HG03460 (cell line): ENCODE data around the gene RHOF.

Source experiments
- ATAC-seq: cut with Tn5 transposase; IDR thresholded peaks from one replicate; pipeline ENCODE4 v1.9.1; 2021; ENCODE audit not compliant: unreplicated experiment

Gene RHOF

GRCh38 chr12:121820056-121820455 lies 26.6 kb upstream of the RHOF start:
- no peak for ATAC-seq

- no peak for ATAC-seq
Observed at GRCh38 chr12:121819212-121819949, 25.9 kb upstream of the RHOF start.

GRCh38 chr12:121817648-121818043 lies 24.2 kb upstream of the RHOF start:
- ATAC-seq, result no peak

- ATAC-seq, result no peak
Observed at GRCh38 chr12:121816925-121817647, 23.6 kb upstream of the RHOF start.

DNA sequence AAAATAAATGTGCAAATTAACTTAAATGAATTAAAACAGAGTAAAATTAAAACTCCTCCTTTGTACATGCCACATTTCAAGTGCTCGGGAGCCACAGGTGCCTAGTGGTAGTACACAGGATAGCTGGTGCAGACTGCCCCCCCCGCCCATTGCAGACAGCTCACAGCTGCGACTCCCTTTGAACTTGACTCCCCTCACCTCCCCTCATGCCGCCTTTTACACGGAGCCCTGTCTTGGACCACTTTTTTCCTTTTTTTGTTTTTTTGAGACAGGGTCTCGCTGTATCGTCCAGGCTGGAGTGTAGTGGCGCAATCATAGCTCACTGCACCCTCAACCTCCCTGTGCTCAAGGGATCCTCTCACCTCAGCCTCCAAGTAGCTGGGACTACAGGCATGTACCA lies 21.8 kb upstream of the RHOF start:
- ATAC-seq, result no peak

DNA sequence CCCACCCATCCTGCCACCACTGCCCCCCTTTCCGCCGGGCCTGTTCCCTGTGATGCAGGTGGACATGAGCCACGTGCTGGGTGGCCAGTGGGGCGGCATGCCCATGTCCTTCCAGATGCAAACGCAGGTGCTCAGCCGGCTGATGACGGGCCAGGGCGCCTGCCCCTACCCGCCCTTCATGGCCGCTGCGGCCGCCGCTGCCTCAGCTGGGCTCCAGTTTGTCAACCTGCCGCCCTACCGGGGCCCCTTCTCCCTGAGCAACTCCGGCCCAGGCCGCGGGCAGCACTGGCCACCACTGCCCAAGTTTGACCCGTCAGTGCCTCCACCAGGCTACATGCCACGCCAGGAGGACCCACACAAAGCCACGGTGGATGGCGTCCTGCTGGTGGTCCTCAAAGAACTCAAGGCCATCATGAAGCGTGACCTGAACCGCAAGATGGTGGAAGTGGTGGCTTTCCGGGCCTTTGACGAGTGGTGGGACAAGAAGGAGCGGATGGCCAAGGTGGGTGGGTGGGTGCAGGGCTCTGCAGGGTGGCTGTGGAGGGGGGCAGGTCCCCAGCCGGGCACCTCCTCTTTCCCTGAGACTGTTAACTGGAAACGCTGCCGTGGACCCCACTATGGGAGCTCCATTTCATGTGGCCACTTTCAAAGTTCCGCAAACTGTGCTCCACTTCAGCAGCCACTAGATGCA lies 21.1 kb upstream of the RHOF start:
- no peak for ATAC-seq

GRCh38 chr12:121813951-121814350 lies 20.5 kb upstream of the RHOF start:
- ATAC-seq, result no peak

DNA sequence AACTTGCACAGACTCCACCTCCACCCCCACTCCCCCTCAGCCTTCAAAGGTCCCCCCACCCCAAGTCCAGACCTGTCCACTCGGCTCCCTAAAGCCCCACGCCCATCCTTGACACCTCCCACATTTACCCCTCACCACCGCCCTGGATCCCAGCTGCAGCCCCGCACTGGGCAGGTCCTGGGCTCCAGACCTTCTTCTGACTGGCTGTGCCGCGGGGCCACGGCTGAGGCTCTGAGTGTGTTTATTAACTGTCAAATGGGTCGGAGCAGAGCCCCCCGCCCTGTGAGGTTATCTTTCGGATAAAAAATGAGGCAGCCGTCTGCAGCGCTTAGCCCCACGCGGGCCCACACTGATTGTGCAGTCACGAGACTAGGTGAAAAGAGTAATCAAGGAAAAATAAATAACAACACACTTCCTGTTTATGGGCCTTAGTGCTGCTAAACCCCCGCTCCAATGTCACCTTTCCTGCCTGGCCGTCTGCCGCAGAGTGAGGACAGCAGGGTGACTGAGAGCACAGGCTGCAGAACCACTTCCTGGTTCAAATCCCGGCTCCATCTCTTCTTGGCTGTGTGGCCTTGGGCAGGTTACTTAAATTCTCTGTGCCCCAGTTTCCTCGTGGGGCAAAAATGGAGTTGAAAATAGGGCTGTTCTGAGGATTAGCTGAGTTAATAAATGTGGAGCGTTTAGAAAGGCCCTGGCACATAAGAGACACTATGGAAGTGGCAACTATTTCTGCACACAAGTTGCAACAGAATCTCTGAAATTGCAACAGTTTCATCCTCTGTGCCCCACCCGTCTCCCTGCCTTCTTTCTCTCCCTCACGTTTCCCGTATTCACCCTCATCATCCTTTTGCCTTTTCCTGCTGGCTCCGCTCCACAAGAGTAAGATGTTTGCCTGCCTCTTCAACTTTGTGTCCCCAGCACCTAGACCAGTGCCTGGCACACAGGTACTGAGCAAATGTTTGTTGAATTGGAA lies 19.7 kb upstream of the RHOF start:
- no peak for ATAC-seq

DNA sequence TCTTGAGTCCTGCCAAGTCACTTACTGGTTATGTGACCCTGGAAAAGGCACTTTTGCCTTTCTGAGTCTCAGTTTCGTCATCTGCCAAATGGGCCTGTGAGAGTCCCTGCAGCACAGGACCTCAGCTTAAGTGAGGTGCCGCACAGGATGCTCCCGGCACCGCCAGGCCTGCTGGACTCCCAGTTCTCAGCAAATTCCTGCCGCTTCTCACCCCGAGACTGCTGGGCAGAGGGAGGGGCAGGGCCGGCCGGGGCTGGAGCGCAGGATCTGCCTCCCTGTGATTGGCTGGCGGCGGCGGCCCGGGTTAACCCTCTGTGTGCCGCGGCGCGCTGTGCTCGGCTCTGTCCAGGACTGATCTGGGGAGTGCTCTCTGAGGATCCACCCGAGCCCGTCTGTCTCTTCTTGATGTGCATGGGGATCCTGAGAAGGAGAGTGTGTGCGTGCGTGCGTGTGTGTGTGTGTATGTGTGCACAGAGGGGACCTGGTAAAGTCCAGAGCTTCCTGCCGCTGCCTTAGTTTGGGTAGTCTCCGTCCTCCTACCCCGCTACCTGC lies 18.9 kb upstream of the RHOF start:
- no peak for ATAC-seq

DNA sequence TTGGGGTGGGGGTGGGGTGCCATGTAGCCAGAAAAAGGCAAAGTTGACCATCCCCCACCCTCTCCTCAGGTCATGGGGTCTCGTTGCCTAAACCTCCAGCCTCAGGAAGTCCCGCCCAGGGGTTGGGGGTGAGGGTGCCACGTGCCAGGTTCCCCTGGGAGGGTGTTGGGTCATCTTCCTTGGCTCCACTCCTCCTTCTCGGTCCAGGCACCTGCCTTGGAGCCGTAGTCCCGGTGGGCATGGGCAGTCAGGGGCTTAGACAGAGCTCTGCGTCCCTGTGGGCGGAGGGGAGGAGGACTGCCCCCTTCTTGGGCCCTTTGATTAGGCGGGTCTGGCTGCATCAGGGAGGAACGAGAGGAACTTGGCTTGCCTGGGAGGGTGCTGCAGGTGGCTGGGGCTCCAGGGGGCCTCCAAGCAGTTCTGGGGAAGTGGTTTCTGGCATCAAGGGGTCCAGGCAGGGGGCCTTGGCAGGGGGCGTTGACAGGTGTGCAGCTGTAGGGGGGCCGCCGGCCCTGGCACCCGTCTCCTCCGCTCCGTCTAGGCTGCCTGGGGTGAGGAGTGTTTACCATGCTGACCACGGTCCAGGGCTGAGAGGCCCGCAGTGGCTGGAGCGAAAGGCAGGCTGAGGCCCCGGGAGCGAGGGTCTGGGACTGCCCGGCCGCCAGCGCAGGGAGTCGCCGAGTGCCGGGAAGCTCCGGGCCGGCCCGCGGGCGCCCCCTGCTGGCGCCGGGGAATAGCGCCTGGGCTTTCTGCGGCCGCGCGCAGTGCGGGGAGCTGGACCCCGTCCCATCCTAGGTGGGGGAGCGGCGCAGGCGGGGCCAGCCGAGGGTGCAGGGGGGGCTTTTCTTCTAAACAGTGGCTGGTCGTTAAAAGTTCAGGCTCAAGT lies 18.2 kb upstream of the RHOF start:
- peak; percentile 61 for ATAC-seq

DNA sequence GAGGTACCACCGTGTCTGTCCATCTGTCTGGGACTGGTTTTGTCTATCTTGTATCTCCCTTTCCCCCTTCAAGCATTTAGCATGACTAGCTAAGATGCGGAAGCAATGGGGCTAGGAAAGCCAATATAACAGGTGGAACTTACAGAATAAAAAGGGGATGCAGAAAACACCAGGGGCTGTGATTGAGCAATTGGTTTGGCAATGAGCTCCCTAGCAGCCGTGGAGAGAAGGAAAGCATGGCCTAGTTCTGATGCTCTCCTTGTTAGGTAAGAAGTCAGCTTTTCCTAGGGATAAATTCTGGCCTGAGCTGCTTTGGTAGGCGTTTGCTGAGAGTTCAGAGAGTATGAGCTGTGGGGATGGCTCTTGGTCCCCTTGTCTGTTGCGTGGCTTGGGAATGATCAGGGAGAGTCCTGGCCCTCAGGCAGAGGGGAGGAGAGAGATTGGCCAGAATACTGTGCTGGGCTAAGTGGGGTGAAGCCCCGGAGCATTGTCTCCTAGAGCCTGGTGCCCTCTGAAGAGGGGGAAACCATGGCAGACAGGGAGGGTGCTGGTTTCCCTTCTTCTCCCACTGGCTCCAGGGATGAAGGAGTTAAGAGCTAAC lies 17.4 kb upstream of the RHOF start:
- ATAC-seq, result no peak

DNA sequence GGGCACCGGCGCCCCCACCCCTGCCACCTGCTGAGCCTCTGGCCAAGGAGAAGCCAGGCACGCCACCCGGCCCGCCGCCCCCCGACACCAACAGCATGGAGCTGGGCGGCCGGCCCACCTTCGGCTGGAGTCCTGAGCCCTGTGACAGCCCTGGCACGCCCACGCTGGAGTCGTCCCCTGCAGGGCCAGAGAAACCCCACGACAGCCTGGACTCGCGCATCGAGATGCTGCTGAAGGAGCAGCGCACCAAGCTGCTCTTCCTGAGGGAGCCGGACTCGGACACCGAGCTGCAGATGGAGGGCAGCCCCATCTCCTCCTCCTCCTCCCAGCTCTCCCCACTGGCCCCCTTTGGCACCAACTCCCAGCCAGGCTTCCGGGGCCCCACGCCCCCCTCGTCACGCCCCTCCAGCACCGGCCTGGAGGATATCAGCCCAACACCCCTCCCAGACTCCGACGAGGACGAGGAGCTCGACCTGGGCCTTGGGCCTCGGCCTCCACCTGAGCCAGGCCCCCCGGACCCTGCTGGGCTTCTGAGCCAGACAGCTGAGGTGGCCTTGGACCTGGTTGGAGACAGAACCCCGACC lies 16.8 kb upstream of the RHOF start:
- ATAC-seq, result no peak

GRCh38 chr12:121809712-121810116 lies 16.2 kb upstream of the RHOF start:
- ATAC-seq, result no peak

DNA sequence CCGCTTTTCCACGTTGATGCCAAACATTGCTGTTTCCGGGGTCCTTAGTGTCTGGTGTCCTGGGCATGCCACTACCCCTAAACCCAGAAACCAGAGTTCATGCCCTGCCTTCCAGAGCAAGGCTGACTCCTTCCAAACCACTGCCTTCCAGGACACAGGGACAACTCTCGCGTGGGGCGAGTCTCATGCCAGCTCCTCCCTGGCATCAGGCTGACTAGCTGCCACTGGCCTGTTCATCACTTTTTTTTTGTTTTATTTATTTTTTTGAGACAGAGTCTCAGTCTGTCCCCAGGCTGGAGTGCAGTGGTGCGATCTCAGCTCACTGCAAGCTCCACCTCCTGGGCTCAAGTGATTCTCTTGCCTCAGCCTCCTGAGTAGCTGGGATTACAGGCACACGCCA lies 15.1 kb upstream of the RHOF start:
- ATAC-seq, result no peak

- ATAC-seq, result no peak
Observed at GRCh38 chr12:121807642-121808347, 14.3 kb upstream of the RHOF start.

- ATAC-seq, result no peak
Observed at GRCh38 chr12:121806546-121807423, 13.3 kb upstream of the RHOF start.

DNA sequence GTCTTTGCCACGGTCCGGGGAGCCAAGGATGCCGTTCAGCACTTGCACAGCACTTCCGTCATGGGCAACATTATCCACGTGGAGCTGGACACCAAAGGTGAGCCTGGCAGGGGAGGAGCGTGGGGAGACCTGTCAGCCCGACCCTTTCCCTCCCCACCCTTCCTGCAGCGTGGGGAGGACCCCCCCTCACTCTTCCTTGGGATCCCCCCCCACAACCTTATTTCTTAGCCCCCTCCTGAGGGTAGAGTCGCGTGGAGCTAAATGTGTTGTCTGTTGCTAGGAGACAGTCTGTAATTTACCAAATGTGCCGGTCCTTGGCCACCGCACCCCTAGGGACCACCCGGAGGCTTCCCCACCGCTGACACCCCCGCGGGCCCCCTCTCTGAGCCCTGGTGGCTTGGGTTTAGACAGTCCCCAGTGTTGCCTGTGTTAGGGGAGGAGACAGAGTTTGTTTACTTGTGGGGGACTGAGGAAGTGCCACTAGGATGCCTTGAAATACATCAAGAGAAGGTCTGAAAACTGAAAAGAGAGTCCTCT lies 12.6 kb upstream of the RHOF start:
- ATAC-seq, result no peak
